HL-60 (cell line): ENCODE data around the gene SP140.

ENCODE experiments used
- GABPA ChIP-seq: IDR thresholded peaks from 2 replicates; pipeline ENCODE4 v1.6.1; 2012; ENCODE audit warnings: low read depth
- POLR2AphosphoS5 ChIP-seq: IDR thresholded peaks from 2 replicates; pipeline ENCODE4 v1.6.1; 2012; ENCODE audit warnings: low read depth
- REST ChIP-seq: IDR thresholded peaks from 2 replicates; pipeline ENCODE4 v1.6.1; 2012; ENCODE audit warnings: low read depth; ENCODE audit not compliant: insufficient replicate concordance
- SPI1 ChIP-seq: IDR thresholded peaks from 2 replicates; pipeline ENCODE4 v1.6.1; 2012; ENCODE audit warnings: low read depth, mild to moderate bottlenecking, borderline replicate concordance
- TF ChIP-seq, protein P1 (sequence below): IDR thresholded peaks from one replicate; pipeline ENCODE4 v1.5.1; 2011; ENCODE audit warnings: low read length, control low read depth, inconsistent platforms; ENCODE audit not compliant: insufficient read depth

DNA sequence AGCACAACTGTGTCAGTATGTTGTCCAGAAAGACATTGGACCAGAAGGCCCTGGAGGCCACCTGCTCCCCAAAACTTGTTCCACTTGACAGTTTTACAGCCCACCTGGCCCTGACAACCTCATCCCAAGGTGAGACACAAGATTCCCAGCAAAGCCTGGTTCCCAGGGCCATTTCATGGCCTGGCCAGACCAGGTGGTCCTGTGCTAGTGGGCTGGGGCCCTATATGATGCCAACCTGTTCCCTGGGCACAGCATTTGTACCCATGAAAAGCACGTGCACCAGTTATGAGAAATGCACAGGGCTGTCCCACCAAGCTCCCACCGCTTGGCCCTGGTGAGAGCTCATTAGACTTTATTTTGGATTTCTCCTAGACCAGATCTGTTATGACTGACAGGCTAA lies 95.5 kb downstream of the SP140 start:
- TF ChIP-seq, protein P1, sequence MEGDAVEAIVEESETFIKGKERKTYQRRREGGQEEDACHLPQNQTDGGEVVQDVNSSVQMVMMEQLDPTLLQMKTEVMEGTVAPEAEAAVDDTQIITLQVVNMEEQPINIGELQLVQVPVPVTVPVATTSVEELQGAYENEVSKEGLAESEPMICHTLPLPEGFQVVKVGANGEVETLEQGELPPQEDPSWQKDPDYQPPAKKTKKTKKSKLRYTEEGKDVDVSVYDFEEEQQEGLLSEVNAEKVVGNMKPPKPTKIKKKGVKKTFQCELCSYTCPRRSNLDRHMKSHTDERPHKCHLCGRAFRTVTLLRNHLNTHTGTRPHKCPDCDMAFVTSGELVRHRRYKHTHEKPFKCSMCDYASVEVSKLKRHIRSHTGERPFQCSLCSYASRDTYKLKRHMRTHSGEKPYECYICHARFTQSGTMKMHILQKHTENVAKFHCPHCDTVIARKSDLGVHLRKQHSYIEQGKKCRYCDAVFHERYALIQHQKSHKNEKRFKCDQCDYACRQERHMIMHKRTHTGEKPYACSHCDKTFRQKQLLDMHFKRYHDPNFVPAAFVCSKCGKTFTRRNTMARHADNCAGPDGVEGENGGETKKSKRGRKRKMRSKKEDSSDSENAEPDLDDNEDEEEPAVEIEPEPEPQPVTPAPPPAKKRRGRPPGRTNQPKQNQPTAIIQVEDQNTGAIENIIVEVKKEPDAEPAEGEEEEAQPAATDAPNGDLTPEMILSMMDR, result no peak
- TF ChIP-seq REST (no peak), SPI1 (no peak), POLR2AphosphoS5 (no peak), GABPA (no peak)
